Midbrain (tissue), 1 donor: ENCODE results near the gene SLC9A5.

ENCODE experiments used
- DNase-seq: peaks from one replicate; lab custom pipeline; 2025; lab: John Stamatoyannopoulos, UW

Gene SLC9A5

GRCh38 chr16:67238806-67239470 lies 9.8 kb upstream of the SLC9A5 start:
- no peak for DNase-seq

GRCh38 chr16:67240506-67240905 lies 8.3 kb upstream of the SLC9A5 start:
- no peak for DNase-seq

GRCh38 chr16:67241008-67241900 lies 7.5 kb upstream of the SLC9A5 start:
- DNase-seq: peak; percentile 29

- DNase-seq: no peak
These were observed 6.5 kb upstream of the SLC9A5 start for GRCh38 chr16:67242138-67242730.

GRCh38 chr16:67243481-67243880 lies 5.3 kb upstream of the SLC9A5 start:
- DNase-seq: no peak

GRCh38 chr16:67244387-67245185 lies 4.2 kb upstream of the SLC9A5 start:
- DNase-seq: peak; percentile 50

- DNase-seq: no peak
These were observed 3.6 kb upstream of the SLC9A5 start for GRCh38 chr16:67245186-67245585.

- no peak for DNase-seq
These were observed 3.1 kb upstream of the SLC9A5 start for GRCh38 chr16:67245674-67246080.

- peak; percentile 60 for DNase-seq
These were observed 2.6 kb upstream of the SLC9A5 start for GRCh38 chr16:67246081-67246755.

- no peak for DNase-seq
These were observed 2.0 kb upstream of the SLC9A5 start for GRCh38 chr16:67246756-67247191.

- DNase-seq: peak; percentile 88
These were observed 1.3 kb upstream of the SLC9A5 start, which contains the start of gene FHOD1 for GRCh38 chr16:67247192-67248072. TSS of gene FHOD1 (minus strand) at chr16:67247481. CDS start at chr16:67247410, 71 bp downstream.

- no peak for DNase-seq
These were observed 742 bp upstream of the SLC9A5 start for GRCh38 chr16:67248073-67248400.

GRCh38 chr16:67249178-67250044 lies 632 bp downstream of the SLC9A5 start:
- no peak for DNase-seq

- DNase-seq: no peak
These were observed 1.2 kb downstream of the SLC9A5 start for GRCh38 chr16:67250045-67250327.

- DNase-seq: peak; percentile 21
These were observed 4.1 kb downstream of the SLC9A5 start for GRCh38 chr16:67252609-67253497.

GRCh38 chr16:67254801-67255552 lies 6.2 kb downstream of the SLC9A5 start:
- DNase-seq: no peak

- no peak for DNase-seq
These were observed 6.9 kb downstream of the SLC9A5 start for GRCh38 chr16:67255553-67256221.
